ENCODE results near the gene ZSCAN20. TPM values are rescaled to one million over a fixed set of nuclear protein-coding genes. Genes with fewer than 3 reads are reported as not detected.

Gene ZSCAN20
- total and polyA plus RNA-seq, 2 experiments from 2014 or later: 0.91 to 4.9 TPM

Other genes starting within 250 kb of the ZSCAN20 start
- gene ZNF362, start 216.2 kb upstream of the ZSCAN20 start, total RNA-seq (2014; rRNA removed; shearing (Covaris generic)): 10.0 and 11.0 TPM in 2 replicates
- gene ZNF362, start 216.2 kb upstream of the ZSCAN20 start, polyA plus RNA-seq (2016; fragmentation: Nextera tagmentation; extraction: Ambion mirVana): 12.9 and 16.8 TPM in 2 replicates
- not detected in 2 replicates for gene A3GALT2, start 151.5 kb upstream of the ZSCAN20 start, total RNA-seq (2014; rRNA removed; shearing (Covaris generic))
- not detected in 2 replicates for gene A3GALT2, start 151.5 kb upstream of the ZSCAN20 start, polyA plus RNA-seq (2016; fragmentation: Nextera tagmentation; extraction: Ambion mirVana)
- 7.3 and 11.8 TPM in 2 replicates for gene PHC2, start 41.5 kb upstream of the ZSCAN20 start, total RNA-seq (2014; rRNA removed; shearing (Covaris generic))
- 1.7 and 2.0 TPM in 2 replicates for gene PHC2, start 41.5 kb upstream of the ZSCAN20 start, polyA plus RNA-seq (2016; fragmentation: Nextera tagmentation; extraction: Ambion mirVana)

All from GM23338 (cell line).